ENCODE results near the gene PLOD3.

DNA sequence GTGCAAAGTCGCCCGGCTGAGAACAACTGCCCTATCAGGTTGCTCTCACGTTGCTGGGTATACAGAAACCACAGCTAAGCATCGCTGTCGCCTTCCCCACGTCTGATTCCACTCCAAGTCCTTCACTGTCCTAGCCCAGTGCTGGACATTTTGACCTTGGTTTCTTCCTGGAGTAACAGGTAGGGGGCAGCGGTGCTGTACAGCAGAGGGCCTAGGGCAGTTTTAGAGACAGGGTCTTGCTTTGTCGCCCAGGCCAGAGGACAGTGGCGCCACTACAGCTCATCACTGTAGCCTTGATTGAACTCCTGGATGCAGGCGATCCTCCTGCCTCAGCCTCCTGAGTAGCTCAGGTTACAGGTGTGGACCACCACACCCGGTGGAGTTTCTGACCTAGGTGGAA lies 17.7 kb upstream of the PLOD3 start:
- TF ChIP-seq, protein P1, sequence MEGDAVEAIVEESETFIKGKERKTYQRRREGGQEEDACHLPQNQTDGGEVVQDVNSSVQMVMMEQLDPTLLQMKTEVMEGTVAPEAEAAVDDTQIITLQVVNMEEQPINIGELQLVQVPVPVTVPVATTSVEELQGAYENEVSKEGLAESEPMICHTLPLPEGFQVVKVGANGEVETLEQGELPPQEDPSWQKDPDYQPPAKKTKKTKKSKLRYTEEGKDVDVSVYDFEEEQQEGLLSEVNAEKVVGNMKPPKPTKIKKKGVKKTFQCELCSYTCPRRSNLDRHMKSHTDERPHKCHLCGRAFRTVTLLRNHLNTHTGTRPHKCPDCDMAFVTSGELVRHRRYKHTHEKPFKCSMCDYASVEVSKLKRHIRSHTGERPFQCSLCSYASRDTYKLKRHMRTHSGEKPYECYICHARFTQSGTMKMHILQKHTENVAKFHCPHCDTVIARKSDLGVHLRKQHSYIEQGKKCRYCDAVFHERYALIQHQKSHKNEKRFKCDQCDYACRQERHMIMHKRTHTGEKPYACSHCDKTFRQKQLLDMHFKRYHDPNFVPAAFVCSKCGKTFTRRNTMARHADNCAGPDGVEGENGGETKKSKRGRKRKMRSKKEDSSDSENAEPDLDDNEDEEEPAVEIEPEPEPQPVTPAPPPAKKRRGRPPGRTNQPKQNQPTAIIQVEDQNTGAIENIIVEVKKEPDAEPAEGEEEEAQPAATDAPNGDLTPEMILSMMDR (IDR thresholded peaks at IDR 0.05; ENCODE audit: low read depth, low read length): peak; percentile 41
- no peak for TF ChIP-seq EZH2phosphoT487 (IDR thresholded peaks at IDR 0.05; ENCODE audit: low read depth)

All from OCI-LY3 (cell line).